IPS-15b (cell line): ENCODE results near the gene PTRHD1.
"Not testable (repeated sequence)": the region's sequence is repeated elsewhere in the genome, so short reads cannot be mapped to it uniquely, and the experiment has no call there.

Experiments
- H3K27me3 ChIP-seq: one replicate; pipeline ENCODE4 v1.6.1; 2013; ENCODE audit warnings: low read length; ENCODE audit not compliant: control insufficient read depth, insufficient read depth
- H3K36me3 ChIP-seq: one replicate; pipeline ENCODE4 v1.6.1; 2013; ENCODE audit warnings: low read length; ENCODE audit not compliant: control insufficient read depth, insufficient read depth
- H3K4me1 ChIP-seq: one replicate; pipeline ENCODE4 v1.6.1; 2013; ENCODE audit warnings: mild to moderate bottlenecking, low read length; ENCODE audit not compliant: control insufficient read depth, insufficient read depth
- H3K4me3 ChIP-seq: one replicate; pipeline ENCODE4 v1.5.1; 2013; ENCODE audit warnings: low read depth, low read length
- H3K9ac ChIP-seq: one replicate; pipeline ENCODE4 v1.6.1; 2013; ENCODE audit warnings: low read depth, mild to moderate bottlenecking, low read length
- H3K9me3 ChIP-seq: one replicate; pipeline ENCODE4 v1.6.1; 2013; ENCODE audit warnings: mild to moderate bottlenecking, low read length; ENCODE audit not compliant: control insufficient read depth, insufficient read depth

Gene PTRHD1, protein sequence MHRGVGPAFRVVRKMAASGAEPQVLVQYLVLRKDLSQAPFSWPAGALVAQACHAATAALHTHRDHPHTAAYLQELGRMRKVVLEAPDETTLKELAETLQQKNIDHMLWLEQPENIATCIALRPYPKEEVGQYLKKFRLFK

DNA sequence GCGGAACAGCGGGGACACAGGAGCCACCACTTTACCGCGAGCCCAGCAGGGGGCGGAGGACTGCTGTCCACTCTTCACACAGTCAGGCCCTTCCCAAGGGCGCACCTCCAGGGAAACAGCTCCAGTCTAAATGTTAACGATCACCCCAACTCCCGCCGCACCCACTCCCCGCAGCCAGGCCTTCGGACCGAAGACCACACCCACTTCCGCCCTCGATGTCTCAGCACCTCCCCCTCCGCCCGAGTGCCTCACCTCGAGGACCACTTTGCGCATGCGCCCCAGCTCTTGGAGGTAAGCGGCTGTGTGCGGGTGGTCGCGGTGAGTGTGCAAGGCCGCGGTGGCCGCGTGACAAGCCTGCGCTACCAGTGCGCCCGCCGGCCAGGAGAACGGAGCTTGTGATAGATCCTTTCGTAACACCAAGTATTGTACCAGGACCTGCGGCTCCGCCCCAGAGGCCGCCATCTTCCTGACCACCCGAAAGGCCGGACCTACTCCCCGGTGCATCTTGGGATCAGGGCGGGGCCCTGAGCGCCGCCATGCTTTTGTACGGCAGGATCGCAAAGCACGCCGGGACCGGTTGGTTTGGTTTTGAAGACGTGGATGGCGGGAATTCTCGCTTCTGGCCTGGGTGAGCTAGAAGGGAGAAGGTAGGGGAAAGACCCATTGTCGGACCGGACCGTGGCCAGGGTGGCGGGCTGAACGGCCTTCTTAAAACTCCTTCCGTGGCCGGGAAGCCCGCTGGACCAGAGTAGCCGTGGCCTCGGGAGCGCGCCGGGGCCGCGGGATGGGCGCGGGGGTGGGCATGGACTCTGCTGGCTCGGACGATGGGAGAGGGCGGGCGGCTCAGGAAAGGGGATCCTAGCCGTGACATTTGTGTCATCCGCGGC, at the start of gene PTRHD1, which contains the start of gene CENPO:
TSS of gene PTRHD1 (minus strand) at position 518 of the 887 bp plus-strand sequence. CDS start at position 504, 14 bp downstream.
TSS of gene CENPO (plus strand) at position 552 of the 887 bp plus-strand sequence. CDS start 495 bp downstream, outside the sequence.
- peak within 1 kb of the TSS; percentile 96 for H3K4me3 ChIP-seq
- H3K9me3 ChIP-seq = no peaks in the 10 kb centered on the region
- H3K36me3 ChIP-seq = no peaks in the 10 kb centered on the region
- peak within 1 kb of the TSS; percentile 100 for H3K9ac ChIP-seq
- H3K4me1 ChIP-seq = peaks cover 15% of the 10 kb centered on the region
- no peaks in the 10 kb centered on the region for H3K27me3 ChIP-seq

DNA sequence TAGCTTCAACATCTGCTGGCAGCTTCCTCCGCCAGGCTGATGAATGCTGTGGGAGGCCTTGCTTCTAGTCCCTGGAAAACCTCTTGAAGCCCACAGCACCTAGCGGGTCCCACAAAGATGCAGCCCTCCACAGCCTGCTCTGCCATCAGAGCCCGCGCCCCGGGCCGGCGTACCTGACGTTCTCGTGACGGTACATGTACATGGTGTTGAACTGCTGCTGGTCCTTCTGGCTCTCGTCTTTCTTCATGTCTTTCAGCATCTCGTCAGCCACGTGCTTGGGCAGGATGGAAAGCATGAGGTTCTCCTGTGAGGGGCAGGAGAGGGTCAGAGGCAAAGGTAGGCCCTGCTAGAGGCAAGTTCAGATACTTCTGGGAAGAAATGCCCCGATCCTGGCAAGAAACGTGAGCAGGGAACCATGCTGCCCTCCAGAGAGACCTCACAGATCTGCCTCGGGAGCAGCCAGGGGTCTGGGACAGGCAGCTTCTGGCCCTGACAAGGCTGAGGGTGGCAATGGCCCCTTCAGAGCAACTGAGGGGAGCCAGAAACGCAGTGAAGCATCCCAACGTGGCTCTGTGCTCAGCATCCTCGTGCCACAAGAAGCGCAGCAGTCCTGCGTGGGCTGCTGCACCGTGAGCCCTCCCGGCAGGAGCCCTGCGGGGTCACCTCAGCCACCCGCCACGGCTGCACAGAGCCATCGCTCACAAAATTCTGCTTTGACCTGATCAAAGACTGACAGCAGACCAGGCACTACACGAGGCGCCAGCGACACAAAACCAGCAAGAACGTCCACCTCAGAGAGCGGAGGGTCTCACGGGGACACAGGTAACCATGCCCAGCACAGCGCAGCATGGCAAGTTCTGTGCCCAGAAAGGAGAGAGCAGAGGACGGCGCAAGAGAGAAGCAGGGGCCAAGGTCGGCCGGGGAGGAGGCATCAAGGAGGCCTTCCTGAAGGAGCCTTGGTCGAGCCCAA, 49.2 kb upstream of the PTRHD1 start:
- no peaks in the 10 kb centered on the region for H3K27me3 ChIP-seq
- H3K9ac ChIP-seq = no peak overlapping the region
- H3K4me3 ChIP-seq = no peak overlapping the region
- H3K4me1 ChIP-seq = no peaks in the 10 kb centered on the region
- H3K9me3 ChIP-seq = no peaks in the 10 kb centered on the region
- peaks cover 7% of the 10 kb centered on the region for H3K36me3 ChIP-seq

DNA sequence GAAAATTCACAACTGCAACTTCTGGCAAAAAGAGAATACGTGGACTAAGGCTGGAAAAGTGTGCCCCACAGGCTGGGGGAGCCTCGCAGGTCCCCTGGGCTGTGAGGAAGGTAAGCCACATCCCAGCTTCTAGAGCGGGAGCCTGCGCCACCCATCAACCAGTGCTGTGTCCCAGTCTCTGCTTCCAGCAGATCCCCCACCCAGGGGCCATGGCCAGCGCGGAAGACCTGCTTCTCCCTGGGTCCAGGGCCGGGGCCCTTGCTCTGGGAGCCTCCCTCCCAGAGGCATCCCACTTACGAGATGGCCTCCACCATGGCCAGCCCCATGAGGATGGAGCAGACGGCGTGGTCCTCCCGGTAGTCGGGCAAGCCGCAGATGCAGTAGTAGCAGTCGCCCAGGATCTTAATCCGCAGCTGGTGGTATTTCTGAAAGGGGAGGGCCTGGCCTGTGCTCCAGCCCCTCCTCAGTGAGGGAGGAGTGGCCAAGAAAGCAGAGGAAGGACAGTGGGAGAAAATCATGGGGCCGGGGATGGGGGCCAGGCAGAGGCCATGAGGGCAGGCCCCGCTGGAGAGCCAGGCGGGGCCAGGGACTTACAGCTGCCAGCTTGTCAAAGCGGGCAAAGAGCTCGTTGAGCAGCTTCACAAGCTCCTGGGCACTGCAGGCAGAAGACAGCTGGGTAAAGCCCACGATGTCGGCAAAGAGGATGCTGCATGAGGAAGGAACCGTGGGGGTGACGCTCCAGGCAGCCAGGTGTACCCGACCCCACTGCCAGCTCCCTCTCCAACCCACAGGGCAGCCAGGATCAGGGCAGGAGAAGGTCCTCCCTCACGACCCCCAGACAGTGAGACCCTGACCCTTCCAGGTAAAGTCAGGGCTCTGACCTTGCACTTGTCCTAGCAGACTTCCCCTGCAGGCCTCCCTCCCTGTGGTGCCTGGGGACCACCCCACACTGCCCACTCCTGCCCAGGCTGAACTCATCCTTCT, 48.1 kb upstream of the PTRHD1 start:
- no peaks in the 10 kb centered on the region for H3K4me1 ChIP-seq
- no peaks in the 10 kb centered on the region for H3K27me3 ChIP-seq
- H3K9ac ChIP-seq = no peak overlapping the region
- H3K9me3 ChIP-seq = no peaks in the 10 kb centered on the region
- no peak overlapping the region for H3K4me3 ChIP-seq
- peaks cover 11% of the 10 kb centered on the region for H3K36me3 ChIP-seq

DNA sequence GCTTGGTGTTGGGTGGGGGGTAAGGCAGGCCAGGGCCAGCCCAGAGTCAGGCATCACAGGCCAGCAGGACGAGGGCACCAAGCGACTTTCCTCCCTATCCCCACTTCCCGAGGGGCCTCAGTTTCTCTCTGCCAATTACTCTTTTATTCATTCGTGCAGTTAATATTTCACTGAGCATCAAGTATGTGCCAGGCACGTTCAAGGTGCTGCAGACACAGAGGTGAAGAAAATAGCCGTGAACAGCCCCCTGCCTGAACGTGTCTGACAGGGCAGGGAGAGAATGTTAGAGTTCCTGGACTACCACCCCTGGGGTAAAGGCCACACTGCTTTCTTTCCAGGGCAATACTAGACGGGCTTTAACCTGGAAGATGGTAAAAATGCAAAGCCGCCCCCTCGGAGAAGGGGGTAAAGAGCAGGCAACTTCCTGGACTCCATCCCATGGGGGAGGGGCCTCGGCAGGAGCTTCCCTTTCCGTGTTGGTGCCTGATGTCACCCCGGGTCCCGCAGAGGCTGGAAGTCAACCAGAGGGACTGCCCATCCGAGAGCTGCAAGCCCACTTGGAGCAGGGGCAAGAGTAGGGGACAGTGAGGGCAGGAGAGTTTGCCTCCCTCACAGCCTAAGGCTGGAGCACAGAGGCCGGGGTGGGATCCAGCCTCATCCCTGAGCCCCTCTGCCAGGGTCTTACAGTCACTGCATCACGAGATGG, 47.1 kb upstream of the PTRHD1 start:
- Histone ChIP-seq H3K4me3 (no peak overlapping the region), H3K4me1 (no peaks in the 10 kb centered on the region), H3K9me3 (no peaks in the 10 kb centered on the region), H3K36me3 (peaks cover 11% of the 10 kb centered on the region), H3K9ac (no peak overlapping the region), H3K27me3 (no peaks in the 10 kb centered on the region)

DNA sequence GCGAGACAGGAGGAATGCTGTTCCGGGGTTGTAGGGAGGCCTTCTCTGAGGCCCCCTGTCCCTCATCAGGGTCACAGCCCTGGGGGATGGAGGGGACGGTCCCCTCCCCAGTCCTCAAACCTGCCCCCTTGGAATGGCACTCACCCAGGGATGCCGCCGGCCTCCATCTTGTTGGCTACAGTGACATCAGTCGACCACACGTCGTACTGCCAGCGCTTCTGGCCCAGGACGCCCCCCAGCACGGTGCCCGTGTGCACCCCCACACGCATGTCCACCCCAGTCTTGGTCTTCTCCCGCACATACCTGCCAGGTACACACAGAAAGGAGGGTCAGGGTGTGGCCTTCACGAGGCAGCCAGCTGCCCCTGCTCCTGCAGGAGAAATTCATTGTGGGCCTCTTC, 46.5 kb upstream of the PTRHD1 start:
- no peaks in the 10 kb centered on the region for H3K4me1 ChIP-seq
- no peak overlapping the region for H3K9ac ChIP-seq
- H3K4me3 ChIP-seq = no peak overlapping the region
- H3K27me3 ChIP-seq = no peaks in the 10 kb centered on the region
- H3K9me3 ChIP-seq = no peaks in the 10 kb centered on the region
- peaks cover 15% of the 10 kb centered on the region for H3K36me3 ChIP-seq

DNA sequence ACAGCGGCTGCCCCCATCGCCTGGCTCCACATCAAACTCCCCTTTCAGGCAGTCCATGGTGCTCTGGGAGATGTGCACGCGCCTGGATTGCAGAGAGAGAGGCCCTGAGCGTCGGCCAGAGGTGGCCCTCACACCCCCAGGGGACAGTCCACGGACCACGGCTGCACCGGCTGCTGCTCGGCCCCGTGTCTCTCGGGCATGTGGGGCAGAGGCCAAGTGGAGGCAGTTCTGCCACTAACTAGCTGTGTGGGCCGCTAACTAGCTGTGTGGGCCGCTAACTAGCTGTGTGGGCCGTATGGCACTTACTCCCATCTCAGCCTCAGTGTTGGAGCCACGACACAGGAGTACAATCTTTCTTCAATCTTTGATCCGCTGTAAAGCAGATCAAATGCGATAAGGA, 45.4 kb upstream of the PTRHD1 start:
- H3K27me3 ChIP-seq = no peaks in the 10 kb centered on the region
- H3K4me1 ChIP-seq = peaks cover 1% of the 10 kb centered on the region
- no peak overlapping the region for H3K4me3 ChIP-seq
- H3K9me3 ChIP-seq = no peaks in the 10 kb centered on the region
- no peak overlapping the region for H3K9ac ChIP-seq
- peaks cover 27% of the 10 kb centered on the region for H3K36me3 ChIP-seq

DNA sequence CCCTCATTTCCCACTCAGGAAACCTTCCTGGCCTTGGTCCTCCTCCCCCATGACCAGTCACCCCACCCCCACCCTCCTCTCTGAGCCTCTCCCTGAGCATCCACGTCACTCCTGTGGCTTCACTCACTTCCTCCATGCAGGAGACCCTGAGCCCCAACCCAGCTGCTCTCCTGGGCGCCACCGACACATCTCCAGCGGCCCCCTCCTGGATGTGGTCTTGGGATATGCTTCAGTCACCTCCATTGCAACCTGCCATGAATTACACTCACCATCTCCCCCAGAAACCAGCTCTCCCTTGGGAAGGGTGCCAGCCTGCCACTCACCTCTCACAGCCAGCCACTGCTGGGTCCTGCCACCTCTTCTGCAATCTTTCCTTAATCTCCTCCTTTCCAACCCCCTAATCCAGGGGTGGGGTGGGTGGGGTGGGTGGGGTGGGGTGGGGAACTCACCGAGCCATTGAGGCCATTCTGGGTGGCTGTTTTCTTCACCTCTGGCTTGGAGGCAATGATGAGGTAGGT, 44.9 kb upstream of the PTRHD1 start:
- Histone ChIP-seq H3K9ac (no peak overlapping the region), H3K36me3 (peaks cover 28% of the 10 kb centered on the region), H3K27me3 (no peaks in the 10 kb centered on the region)

DNA sequence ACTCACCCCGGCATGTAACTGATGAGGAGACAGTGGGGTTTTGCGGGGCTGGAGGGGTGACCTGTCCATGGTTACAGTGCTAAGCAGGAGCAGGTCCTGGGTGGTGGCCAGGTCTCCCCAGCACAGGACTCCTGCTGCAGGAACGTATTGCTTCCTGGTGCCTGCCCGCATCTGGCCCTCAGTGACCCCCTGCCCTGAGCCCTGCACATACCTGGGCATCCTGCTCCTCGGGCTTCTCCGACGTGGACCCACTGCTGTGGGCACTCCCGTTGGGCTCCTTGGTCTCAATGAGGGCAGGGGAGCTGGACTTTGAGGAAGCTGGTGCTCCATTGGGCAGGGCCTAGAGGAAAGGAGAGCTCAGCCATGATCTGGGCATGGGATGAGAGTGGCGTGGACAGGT, 43.5 kb upstream of the PTRHD1 start:
- H3K36me3 ChIP-seq = peaks cover 26% of the 10 kb centered on the region
- H3K9me3 ChIP-seq = no peaks in the 10 kb centered on the region
- no peak overlapping the region for H3K9ac ChIP-seq
- peaks cover 11% of the 10 kb centered on the region for H3K4me1 ChIP-seq
- H3K4me3 ChIP-seq = no peak overlapping the region
- no peaks in the 10 kb centered on the region for H3K27me3 ChIP-seq

More for the DNA sequence above, 44.9 kb upstream of the PTRHD1 start:
- no peaks in the 10 kb centered on the region for H3K9me3 ChIP-seq
- no peak overlapping the region for H3K4me3 ChIP-seq
- H3K4me1 ChIP-seq = peaks cover 4% of the 10 kb centered on the region

DNA sequence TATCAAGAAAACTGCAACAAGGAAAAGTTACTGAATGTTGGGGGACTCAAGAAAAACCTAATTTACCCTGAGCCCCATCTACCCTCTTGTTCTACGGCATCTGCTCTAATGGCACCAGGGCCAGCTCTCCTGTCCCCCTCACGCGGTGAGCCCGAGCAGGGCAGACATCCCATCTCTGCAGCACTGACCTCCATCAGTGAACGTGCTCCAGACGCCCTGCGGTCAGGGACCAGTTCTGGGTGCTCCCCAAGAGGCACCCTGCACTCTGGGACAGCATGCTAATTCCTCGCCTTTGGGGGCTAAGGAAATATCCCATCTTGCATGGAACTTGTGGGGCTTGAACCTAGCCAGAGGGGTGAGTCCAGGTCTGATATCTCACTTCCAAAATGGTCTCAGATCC, 43.0 kb upstream of the PTRHD1 start:
- Histone ChIP-seq H3K4me3 (no peak overlapping the region), H3K36me3 (peaks cover 28% of the 10 kb centered on the region), H3K27me3 (no peaks in the 10 kb centered on the region), H3K9ac (no peak overlapping the region), H3K4me1 (peaks cover 11% of the 10 kb centered on the region), H3K9me3 (no peaks in the 10 kb centered on the region)

DNA sequence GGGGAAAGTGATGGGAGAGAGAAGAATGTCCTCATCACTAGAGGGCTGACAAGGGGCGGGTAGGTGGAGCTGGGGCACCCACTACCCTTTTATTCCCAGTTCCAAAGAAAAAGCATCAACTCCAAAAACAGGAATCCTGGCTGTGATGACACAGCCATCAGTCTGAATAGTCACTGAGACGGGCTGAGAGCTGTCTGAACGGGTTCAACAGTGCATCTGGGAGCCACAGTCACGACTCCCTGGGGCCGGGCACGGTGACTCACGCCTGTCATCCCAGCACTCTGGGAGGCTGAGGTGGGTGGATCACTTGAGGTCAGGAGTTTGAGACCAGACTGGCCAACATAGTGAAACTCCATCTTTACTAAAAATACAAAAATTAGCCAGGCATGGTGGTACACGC, 42.2 kb upstream of the PTRHD1 start:
- H3K27me3 ChIP-seq, H3K9me3 ChIP-seq, H3K4me3 ChIP-seq, H3K9ac ChIP-seq: not testable (repeated sequence)
- H3K4me1 ChIP-seq = peaks cover 11% of the 10 kb centered on the region
- peaks cover 32% of the 10 kb centered on the region for H3K36me3 ChIP-seq
